ENCODE data around the gene METTL15.
"Not testable (repeated sequence)": the region's sequence is repeated elsewhere in the genome, so short reads cannot be mapped to it uniquely, and the experiment has no call there.

Gene METTL15

GRCh38 chr11:28272247-28272646 lies 164.1 kb downstream of the METTL15 start:
- not testable (repeated sequence) for H3K27ac ChIP-seq; DNase-seq (ENCODE audit: low read depth, low spot score)

- DNase-seq (ENCODE audit: low read depth, low spot score): no peak
- H3K27ac ChIP-seq: no peak overlapping the region
Observed at GRCh38 chr11:28274216-28274615, 166.0 kb downstream of the METTL15 start.

GRCh38 chr11:28284196-28284595 lies 176.0 kb downstream of the METTL15 start:
- DNase-seq (ENCODE audit: low read depth, low spot score): no peak
- H3K27ac ChIP-seq: no peak overlapping the region

- no peak overlapping the region for H3K27ac ChIP-seq
- DNase-seq (ENCODE audit: low read depth, low spot score): no peak
Observed at GRCh38 chr11:28289444-28289843, 181.3 kb downstream of the METTL15 start.

- DNase-seq (ENCODE audit: low read depth, low spot score); H3K27ac ChIP-seq: not testable (repeated sequence)
Observed at GRCh38 chr11:28290995-28291394, 182.8 kb downstream of the METTL15 start.

GRCh38 chr11:28296426-28296825 lies 188.2 kb downstream of the METTL15 start:
- H3K27ac ChIP-seq: no peak overlapping the region
- DNase-seq (ENCODE audit: low read depth, low spot score): no peak

GRCh38 chr11:28298209-28298608 lies 190.0 kb downstream of the METTL15 start:
- no peak overlapping the region for H3K27ac ChIP-seq
- DNase-seq (ENCODE audit: low read depth, low spot score): no peak

- DNase-seq (ENCODE audit: low read depth, low spot score): no peak
Observed at GRCh38 chr11:28303477-28304191, 195.4 kb downstream of the METTL15 start.

GRCh38 chr11:28315440-28315839 lies 207.3 kb downstream of the METTL15 start:
- DNase-seq (ENCODE audit: low read depth, low spot score): no peak

More at GRCh38 chr11:28303477-28304191, 195.4 kb downstream of the METTL15 start:
- H3K27ac ChIP-seq: no peak overlapping the region

GRCh38 chr11:28318871-28319270 lies 210.7 kb downstream of the METTL15 start:
- DNase-seq (ENCODE audit: low read depth, low spot score): no peak

More at GRCh38 chr11:28315440-28315839, 207.3 kb downstream of the METTL15 start:
- no peak overlapping the region for H3K27ac ChIP-seq

GRCh38 chr11:28323621-28324020 lies 215.4 kb downstream of the METTL15 start:
- no peak for DNase-seq (ENCODE audit: low read depth, low spot score)
- H3K27ac ChIP-seq: no peak overlapping the region

More at GRCh38 chr11:28318871-28319270, 210.7 kb downstream of the METTL15 start:
- H3K27ac ChIP-seq: no peak overlapping the region

- not testable (repeated sequence) for DNase-seq (ENCODE audit: low read depth, low spot score); H3K27ac ChIP-seq
Observed at GRCh38 chr11:28332393-28332792, 224.2 kb downstream of the METTL15 start.

GRCh38 chr11:28337701-28338100 lies 229.5 kb downstream of the METTL15 start:
- DNase-seq (ENCODE audit: low read depth, low spot score): no peak
- H3K27ac ChIP-seq: no peak overlapping the region

GRCh38 chr11:28338371-28338770 lies 230.2 kb downstream of the METTL15 start:
- H3K27ac ChIP-seq: no peak overlapping the region
- DNase-seq (ENCODE audit: low read depth, low spot score): no peak

- DNase-seq (ENCODE audit: low read depth, low spot score): no peak
- H3K27ac ChIP-seq: no peak overlapping the region
Observed at GRCh38 chr11:28339488-28339887, 231.3 kb downstream of the METTL15 start.

GRCh38 chr11:28342716-28343115 lies 234.5 kb downstream of the METTL15 start:
- DNase-seq (ENCODE audit: low read depth, low spot score): no peak
- H3K27ac ChIP-seq: peak overlapping the region; percentile 31

GRCh38 chr11:28343304-28344233 lies 235.4 kb downstream of the METTL15 start:
- H3K27ac ChIP-seq: peak overlapping the region; percentile 31
- DNase-seq (ENCODE audit: low read depth, low spot score): peak; percentile 31

GRCh38 chr11:28346209-28346608 lies 238.0 kb downstream of the METTL15 start:
- peak overlapping the region; percentile 8 for H3K27ac ChIP-seq
- DNase-seq (ENCODE audit: low read depth, low spot score): no peak

- DNase-seq (ENCODE audit: low read depth, low spot score): no peak
- H3K27ac ChIP-seq: peak overlapping the region; percentile 8
Observed at GRCh38 chr11:28346721-28347120, 238.5 kb downstream of the METTL15 start.

- no peak overlapping the region for H3K27ac ChIP-seq
- DNase-seq (ENCODE audit: low read depth, low spot score): no peak
Observed at GRCh38 chr11:28347371-28347770, 239.2 kb downstream of the METTL15 start.

- no peak for DNase-seq (ENCODE audit: low read depth, low spot score)
- no peak overlapping the region for H3K27ac ChIP-seq
Observed at GRCh38 chr11:28350216-28350615, 242.0 kb downstream of the METTL15 start.

Data from epithelial cell of prostate (primary cell).